ENCODE measurements around the gene SPINK2.

The SPINK2 gene, protein sequence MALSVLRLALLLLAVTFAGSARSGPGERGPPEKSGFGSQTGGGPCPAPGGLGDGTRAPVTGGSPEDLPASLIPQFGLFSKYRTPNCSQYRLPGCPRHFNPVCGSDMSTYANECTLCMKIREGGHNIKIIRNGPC

DNA sequence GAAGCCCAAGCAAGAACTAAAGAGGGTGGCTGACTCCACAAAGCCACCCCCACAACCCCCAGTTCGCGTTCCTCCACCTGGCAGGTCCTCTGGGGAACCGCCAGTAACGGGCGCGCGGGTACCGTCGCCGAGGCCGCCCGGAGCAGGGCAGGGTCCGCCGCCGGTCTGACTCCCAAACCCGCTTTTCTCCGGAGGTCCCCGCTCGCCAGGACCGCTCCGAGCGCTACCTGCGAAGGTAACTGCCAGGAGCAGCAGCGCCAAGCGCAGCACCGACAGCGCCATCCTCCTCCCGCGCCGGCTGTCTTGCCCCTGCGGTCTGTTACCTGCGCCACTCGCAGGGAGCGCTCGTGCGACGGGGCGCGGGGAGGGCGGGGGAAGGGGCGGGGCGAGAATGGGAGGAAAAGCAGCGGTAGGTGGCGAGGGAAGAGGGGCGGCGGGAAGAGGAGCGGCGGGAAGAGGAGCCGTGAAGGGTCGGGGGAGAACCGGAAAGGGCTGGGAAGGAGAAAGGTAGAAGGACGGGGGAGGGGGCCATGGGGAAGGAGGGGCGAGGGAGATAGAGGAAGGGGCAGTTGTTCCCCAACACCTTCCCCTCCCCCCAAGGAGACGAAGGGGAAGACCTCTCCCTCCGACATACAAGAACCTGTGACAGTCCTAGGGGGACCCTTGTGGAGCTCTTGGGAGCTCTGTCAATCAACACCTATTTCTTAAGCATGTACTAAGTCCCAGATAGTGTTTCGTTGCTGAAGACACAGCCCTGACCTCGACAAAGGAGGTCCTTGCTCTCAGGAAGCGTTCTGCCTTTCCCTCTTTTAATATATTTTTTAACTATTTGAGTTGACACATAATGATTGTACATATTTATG, at the start of gene SPINK2:
Gene SPINK2 (minus strand): TSS at position 321 of the 863 bp plus-strand sequence. CDS start 39 bp downstream, at position 282.
- DNase-seq = peak; percentile 55 to 76

DNA sequence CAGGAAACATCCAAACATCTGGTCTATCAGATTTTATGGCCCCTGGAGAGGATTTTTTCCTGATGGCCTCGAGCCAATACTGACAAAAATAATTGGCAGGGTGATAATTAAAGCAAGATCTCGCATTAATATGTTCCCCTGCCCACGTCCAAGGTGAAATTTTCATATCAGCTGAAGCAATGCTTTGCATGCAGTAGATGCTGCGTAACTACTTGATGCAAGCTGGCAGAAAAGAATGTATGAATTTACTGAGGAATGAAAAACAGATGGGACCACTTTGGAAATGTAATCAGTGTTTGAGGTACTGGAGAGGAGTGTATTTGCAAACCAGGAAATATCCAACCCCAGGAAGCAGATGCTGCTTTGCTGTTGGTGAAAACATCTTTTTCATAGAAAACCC, 49.4 kb upstream of the SPINK2 start:
- no peak for DNase-seq

DNA sequence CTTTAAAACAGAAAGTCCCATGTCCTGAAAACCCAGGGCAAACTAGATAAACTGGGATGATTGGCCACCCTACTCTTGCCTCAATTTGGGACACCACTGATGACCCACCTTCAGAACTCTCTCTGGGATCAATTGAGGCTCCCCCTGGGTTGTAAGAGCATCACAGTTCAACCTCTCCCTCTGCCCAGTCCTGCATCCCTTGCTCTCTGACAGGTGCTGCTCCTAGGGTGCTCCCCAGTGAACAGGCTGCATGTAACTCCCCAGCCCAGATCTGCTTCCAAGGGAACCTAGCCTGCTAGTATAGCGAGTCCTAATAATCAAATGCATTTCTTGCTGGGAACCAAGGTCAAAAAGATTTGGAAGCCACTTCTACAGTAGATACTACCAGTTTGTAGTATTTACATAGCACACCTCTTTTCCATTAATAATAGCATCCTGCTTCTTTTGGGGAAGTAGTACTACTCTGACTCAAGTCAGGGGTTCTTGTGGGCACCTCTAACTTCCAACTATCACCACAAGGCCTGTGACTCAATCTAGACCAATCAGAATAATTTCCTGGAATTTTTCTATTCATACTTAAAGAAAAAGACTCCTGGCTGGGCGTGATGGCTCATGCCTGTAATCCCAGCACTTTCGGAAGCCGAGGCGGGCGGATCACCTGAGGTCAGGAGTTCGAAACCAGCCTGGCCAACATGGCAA, 42.1 kb upstream of the SPINK2 start:
- DNase-seq = peak; percentile 93 to 97

DNA sequence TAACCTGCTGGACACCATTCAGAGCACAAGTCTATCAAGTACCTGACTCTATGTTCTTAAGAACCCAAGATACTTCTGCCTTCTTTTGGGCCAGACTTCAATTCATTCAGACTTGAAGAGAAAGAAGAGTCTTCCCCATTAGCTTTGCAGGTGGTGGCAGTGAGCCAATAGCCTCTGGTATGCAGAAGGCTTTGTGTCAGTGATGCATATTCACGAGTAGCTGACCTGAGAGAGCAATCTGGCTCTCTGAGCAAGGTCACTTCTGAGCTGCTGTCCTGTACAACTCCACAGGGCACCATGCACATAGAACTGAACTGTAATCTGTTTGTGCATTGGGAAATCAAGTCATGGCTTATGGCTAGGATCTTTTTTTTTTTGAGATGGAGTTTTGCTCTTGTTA, 39.9 kb upstream of the SPINK2 start:
- no peak for DNase-seq

DNA sequence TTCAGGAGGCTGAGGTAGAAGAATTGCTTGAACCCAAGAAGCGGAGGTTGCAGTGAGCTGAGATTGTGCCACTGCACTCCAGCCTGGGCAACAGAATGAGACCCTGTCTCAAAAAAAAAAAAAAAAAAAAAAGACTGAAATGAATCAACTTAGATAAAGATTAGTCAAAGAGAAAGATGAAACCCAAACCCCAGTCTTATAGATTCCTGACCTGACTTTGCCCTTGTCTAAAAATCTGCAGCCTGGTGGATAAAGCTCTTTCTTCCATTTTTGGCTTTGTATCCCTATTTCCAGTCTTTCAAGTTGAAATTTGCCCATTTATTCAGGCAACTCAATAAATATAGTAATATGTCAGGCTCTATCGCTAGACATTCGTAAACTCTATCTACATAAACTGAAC, 39.3 kb upstream of the SPINK2 start:
- no peak for DNase-seq

DNA sequence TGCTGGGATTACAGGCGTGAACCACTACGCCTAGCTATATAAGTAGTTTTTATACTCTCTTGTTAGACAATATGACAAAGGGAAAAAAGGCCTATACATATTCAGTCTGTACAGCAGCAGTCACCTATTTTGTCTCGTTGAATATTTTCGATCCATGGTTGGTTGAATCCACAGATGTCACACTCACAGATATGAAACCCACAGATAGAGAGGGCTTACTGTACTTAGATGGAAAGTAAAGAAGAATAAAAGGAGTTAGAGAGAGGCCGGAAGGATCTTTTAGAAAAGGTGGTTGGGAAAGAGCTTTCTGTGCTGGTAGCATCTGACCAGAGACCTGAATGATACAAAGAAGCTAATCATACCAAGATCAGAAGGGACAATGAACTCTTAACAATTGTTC, 38.3 kb upstream of the SPINK2 start:
- no peak for DNase-seq

DNA sequence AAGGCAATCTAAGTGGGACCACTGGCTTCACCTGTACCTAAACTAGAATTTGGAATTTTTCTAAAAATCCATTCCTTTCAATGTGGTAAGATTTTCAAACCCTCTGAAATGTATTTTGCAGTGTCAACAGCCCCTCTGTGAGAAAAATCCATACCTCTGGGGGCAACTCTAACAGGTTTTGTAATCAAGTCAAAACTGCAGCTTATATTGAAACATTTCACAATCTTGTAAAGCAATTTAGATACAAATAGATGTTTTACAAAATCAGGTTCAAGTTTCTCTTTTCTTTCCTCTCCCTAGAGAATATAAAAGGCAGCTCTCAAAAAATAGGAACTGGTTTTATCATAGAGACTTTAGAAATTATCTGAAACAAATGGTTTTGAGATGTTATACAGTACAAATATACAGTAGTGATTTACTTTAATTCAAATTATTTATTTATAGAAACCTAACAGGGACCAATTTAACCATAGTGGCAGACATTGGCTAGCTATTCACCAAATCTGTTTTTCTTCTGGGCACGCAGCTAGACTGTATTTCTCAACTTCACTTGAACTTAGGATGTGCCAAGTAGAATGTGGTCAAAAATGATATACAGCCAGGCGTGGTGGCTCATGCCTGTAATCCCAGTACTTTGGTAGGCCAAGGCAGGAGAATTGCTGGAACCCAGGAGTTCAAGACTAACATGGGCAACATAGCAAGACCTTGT, 36.3 kb upstream of the SPINK2 start:
- no peak for DNase-seq

DNA sequence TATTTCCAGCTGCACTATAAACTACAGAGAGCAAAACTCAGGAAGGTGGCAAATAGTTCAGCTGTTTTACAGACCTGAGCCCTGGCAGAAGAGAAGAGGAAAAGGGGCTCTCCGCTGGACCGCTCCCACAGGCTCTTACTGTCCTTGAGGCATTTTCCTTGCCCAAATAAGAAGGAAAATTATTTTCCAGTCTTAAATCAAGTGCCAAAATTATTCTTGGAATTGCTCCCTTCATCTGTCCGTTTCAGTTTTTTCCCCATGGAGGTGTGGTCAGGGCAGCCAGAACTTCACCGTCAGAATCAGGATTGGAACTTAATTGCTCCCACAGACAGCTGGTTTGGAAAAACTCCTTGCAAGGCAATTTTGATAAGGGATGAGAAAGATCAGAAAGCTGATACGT, 35.2 kb upstream of the SPINK2 start:
- no peak for DNase-seq

DNA sequence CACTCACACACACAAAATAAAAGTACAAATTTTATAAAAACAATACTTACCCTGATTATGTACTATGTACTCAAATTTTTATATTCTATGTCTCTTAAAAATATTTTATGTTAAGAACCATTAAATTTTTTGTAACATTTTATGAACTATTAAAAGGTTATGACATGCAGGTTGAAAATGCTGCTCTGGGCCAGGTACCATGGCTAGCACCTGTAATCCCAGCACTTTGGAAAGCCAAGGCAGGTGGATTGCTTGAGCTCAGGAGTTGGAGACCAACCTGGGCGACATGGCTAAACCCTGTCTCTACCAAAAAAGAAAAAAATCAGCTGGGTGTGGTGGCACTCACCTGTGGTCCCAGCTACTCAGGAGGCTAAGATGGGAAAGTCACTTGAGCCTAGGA, 29.4 kb upstream of the SPINK2 start:
- no peak for DNase-seq

DNA sequence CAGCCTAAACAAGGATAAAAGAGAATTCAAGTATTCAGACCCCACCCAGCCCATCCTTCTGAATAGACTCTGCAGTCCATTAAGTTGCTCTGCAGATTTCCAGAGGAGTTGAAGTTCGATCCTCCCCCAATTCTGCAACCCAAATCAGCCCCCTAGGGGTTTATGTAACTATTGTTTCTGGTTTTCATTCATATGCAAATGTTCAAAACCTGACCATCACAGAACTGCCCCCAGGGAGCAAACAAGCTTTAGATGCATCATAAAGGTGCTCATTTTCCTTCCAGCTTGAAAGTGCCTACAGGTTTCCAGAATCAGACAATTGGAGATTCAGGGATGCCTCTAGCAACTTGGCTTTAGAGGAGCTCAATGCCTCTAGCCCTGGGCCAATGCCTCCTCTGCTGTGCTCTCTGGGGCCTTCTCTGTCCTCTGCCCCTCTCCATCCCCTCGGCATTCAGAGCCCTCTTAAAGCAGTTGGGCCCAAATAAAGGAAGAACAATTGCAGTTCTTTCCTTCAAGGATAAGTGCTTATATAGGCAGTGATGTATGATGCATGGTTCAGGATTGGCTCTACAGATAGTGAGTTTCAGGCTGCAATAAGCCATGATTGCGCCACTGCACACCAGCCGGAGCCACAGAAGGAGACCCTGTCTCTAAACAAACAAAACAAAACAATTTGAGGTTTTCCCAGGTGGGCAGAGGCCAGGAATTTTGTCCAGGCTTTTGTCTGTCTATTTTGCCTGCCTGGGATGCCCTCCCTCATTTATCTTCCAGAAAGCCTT, 23.5 kb upstream of the SPINK2 start:
- no peak for DNase-seq

DNA sequence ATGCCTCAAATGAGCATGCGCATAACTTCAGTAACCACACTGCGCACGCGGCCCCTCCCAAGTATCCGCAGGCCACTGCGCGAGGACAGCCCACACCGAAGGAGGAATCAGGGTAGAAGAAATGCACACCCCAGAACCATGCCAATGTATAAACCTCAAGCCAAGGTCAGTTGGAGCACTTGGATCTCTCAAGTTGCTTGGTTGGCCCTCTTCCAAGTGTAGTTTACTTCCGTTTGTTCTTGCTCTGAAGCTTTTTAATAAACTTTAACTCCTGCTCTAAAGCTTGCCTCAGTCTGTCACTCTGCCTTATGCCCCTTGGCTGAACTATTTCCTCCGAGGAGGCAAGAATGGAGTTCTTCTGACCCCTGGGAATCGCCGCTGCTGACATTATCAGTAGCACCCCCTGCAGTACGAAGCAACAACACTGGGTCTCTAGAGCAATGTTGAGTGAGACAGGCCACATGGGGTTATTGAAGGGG, 22.0 kb upstream of the SPINK2 start:
- no peak for DNase-seq

DNA sequence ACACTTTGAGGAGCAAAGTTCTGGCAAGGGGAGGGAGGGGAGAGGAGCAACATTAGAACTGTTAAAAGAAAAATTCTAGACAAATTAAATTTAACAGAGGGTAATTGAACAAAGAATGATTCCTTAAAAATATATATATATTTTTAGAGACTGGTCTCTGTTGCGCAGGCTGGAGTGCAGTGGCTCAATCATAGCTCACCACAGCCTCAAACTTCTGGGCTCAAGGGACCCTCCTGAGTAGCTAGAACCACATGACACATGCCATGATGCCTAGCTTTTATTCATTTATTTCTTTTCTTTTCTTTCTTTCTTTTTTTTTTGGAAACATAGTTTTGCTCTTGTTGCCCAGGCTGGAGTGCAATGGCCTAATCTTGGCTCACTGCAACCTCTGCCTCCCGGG, 19.1 kb upstream of the SPINK2 start:
- DNase-seq = no peak

DNA sequence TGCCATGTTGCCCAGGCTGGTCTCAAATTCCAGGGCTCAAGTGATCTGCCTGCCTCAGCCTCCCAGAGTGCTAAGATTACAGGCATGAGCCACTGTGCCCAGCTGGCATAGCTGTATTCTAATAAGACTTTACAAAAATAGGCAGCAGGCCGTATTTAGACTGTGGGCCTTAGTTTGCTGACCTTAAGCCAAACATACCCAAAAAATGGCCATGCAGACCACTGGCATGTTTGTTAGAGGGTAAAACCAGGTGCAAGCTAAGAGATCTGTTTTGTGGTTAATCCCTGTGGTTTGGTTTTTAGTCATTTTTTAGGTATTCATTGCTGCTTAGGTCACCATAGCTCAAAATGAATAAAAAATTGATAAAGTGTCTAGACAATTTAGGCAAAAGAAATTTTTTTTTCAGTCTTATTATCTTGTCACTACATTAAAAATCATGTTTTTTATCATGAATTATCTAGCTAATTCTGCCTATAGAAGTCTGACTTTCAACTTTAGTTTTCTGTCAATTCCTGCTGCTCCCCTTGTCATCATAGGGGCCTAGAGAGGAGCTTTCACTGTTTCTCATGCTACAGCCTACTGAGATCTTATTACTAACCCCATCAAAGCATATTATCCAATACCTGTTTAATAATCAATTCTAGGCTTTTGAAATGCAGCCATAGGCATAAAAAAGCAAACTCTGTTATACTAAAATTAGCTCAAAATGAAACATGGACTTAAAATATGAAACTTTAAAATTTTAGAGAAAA, 7.5 kb upstream of the SPINK2 start:
- DNase-seq = no peak

DNA sequence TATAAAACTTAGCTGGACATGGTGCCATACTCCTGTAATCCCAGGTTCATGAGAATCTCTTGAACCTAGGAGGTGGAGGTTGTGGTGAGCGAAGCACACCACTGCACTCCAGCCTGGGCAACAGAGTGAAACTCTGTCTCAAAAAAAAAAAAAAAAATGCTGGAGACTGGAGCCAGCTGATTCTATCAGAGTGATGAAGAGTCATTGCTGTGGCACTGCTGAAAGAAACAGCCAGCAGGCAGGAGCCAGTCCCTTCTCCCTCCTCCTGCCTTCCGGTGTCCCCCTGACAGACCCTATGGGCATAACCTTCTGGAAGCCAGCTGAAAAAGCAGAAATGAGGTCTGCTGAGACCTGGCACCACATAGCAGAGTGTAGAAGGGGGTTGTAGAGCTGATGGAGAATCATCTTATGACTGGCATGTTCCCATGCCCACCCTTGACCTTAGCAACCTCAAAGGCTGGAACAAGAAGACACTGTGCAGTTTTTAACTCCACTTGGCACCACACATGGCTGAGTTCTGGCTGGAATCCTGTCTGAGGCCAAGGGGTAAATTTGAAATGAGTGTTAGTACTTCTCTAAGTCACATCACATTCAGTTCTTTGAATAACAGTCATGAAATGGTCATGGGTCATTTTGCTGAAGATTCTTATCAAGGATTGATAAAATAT, 2.6 kb upstream of the SPINK2 start:
- no peak for DNase-seq

DNA sequence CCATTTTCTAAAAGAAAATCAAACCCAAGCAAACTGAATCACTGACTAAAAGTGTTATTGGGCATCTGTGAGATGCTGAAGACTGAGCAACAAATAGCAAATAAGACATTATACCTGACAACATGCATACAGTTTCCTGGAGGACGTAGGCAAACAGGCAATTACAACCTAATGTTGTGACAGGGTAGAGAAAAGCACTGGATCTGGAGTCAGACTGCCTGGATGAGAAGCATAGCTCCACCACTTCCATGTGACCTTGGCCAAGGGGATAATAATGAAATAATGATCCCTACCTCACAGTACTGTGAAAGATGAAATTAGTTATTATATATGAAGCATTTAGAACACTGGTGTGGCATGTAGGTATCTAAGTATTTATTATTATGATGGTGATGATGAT, 2.7 kb downstream of the SPINK2 start:
- no peak for DNase-seq

DNA sequence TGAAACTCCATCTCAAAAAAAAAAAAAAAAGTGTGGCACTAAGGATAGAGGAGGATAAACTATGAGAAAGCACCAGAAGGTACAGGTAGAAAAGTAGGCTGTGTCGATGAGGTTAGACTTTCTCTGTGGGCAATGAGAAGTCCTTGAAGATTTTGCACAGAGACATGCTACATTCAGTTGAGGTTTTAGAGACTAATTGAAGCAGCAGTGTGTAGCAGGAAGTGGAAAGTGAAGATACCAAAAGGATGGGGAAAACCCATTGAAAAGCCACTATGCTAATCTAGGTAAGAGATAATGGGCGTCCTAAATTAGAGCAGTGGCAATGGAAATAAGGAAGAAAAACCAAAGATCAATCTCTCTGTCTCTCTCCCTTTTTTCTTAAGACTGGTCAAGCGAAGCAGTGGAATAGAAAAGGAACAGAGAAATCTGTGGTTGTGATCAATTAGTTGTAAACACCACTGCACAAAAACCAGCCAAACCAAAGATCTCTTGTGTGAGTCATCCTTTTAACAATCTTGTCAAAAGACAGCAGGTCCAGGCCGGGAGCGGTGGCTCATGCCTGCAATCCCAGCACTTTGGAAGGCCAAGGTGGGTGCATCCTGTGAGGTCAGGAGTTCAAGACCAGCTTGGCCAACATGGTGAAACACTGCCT, 3.5 kb downstream of the SPINK2 start:
- no peak for DNase-seq

DNA sequence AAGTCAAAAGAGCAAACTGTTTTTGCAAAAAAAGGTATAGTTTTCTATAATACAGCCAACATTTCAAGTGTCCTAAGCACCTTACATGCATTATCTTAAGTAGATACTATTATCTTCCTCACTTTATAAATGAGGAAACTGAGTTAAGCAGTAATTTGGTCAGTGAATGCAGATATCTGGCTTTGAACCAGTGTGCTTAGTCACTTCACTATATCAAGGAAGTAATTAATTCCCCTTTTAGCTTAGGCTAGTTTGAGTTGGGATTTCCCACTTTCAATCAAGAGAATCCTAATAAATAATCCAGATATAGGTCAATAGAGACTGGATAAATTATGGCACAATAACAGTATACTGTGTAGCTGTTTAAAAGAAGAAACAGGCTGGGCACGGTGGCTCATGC, 14.8 kb downstream of the SPINK2 start:
- no peak for DNase-seq

DNA sequence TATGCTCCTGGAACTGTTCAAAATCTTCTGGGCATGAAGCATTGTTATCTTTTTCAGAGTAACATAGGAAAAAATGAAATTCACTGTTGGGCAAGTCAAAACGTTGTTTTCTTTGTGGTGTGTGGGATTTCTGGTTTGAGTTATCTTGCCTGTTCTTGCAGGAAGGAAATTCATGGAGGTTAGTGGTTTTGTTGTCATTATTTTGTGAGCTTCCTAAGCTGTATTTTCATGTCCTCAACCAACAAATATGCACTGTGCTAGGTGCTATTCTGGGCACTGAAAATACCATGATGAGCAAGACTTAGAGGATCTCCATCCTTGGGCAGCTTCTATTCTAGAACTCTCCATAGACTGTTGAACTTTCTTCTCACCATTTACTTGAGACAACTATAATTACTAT, 16.9 kb downstream of the SPINK2 start:
- peak; percentile 69 to 82 for DNase-seq

DNA sequence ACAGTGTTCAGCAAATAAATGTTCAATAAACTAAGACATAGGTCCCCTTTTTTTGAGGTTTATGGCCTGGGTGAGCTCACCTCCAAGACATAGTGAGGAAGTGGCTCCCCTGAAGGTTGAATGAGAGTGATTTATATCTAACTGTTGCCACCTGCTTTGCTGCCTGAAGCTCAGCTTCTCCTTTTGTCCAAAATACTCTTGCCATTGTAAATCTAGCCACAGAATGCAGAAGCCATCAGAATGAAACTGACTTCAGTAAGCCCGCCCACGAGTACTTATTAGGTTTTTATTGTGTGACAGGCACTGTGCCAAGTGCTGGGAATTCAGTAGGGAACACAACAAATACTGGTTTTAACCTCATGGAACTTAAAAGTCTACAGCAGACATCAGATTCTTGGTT, 18.0 kb downstream of the SPINK2 start:
- peak; percentile 90 to 94 for DNase-seq
